HepG2 (cell line): Measurements from ENCODE around the gene SRF. TPM values are rescaled to one million over a fixed set of nuclear protein-coding genes. Genes with fewer than 3 reads are reported as not detected.

ENCODE experiments used
- ARID4A ChIP-seq: sonication (generic); formaldehyde crosslinking; IDR thresholded peaks from 2 replicates; pipeline ENCODE4 v1.5.0; 2020; ENCODE audit warnings: mild to moderate bottlenecking, missing genetic modification reagents, borderline replicate concordance
- ARNT2 ChIP-seq: sonication (generic); formaldehyde crosslinking; IDR thresholded peaks from 2 replicates; pipeline ENCODE4 v1.8.0; 2022; ENCODE audit warnings: mild to moderate bottlenecking, low read depth, missing genetic modification reagents, moderate library complexity
- CEBPZ ChIP-seq: IDR thresholded peaks from 2 replicates; pipeline ENCODE4 v1.6.1; 2012; ENCODE audit warnings: low read length, improper control_type of control experiment
- HBP1 ChIP-seq: IDR thresholded peaks from 2 replicates; pipeline ENCODE4 v1.6.1; 2016; ENCODE audit warnings: low read depth, control low read depth
- KLF6 ChIP-seq: IDR thresholded peaks from 2 replicates; pipeline ENCODE4 v1.8.0; 2016; ENCODE audit warnings: missing biosample characterization, missing genetic modification reagents
- MAZ ChIP-seq, 2 experiments: sonication (generic) in 1 of 2; formaldehyde crosslinking in 1 of 2; IDR thresholded peaks; 2 replicates each; pipeline versions ENCODE4 v1.5.0 to v1.6.1; 2012 to 2020; ENCODE audit warnings: low read depth in 2 of 2, mild to moderate bottlenecking in 2 of 2, borderline replicate concordance in 1 of 2, improper control_type of control experiment in 1 of 2, low read length in 1 of 2, missing genetic modification reagents in 1 of 2, moderate library complexity in 1 of 2
- MBD4 ChIP-seq: IDR thresholded peaks from 2 replicates; pipeline ENCODE4 v1.6.1; 2012; ENCODE audit warnings: low read length, inconsistent platforms, borderline replicate concordance
- NRL ChIP-seq: sonication (generic); formaldehyde crosslinking; IDR thresholded peaks from 2 replicates; pipeline ENCODE4 v1.5.0; 2020; ENCODE audit warnings: missing genetic modification reagents, mild to moderate bottlenecking, moderate library complexity, borderline replicate concordance
- PHF5A ChIP-seq: IDR thresholded peaks from one replicate; pipeline ENCODE4 v1.6.1; 2018; ENCODE audit warnings: low read depth, missing genetic modification reagents; ENCODE audit not compliant: unreplicated experiment
- PRDM10 ChIP-seq: sonication (generic); formaldehyde crosslinking; IDR thresholded peaks from 2 replicates; pipeline ENCODE4 v1.4.0; 2020; ENCODE audit warnings: low read depth, missing genetic modification reagents
- SP1 ChIP-seq, 2 experiments: fragments of 450-650 bp in 1 of 2; sonication (generic) in 1 of 2; formaldehyde crosslinking in 1 of 2; IDR thresholded peaks; 2 replicates each; pipeline versions ENCODE4 v1.4.0 to v1.6.1; 2016 to 2020; ENCODE audit warnings: missing genetic modification reagents in 1 of 2
- ZNF501 ChIP-seq: sonication (generic); formaldehyde crosslinking; IDR thresholded peaks from 2 replicates; pipeline ENCODE4 v1.5.1; 2020; ENCODE audit warnings: mild to moderate bottlenecking, moderate library complexity, missing genetic modification reagents
- ZNF577 ChIP-seq: sonication (generic); formaldehyde crosslinking; IDR thresholded peaks from 2 replicates; pipeline ENCODE4 v1.4.0; 2020; ENCODE audit warnings: mild to moderate bottlenecking, low read depth, missing genetic modification reagents, borderline replicate concordance
- polyA plus RNA-seq, 8 experiments: library from polyadenylated mRNA; depleted of rRNA in 3 of 8; stranded (reverse) in 7 of 8; unstranded in 1 of 8; fragments of >200 nt; fragmentation: Illumina TruSeq in 4 of 8; extraction: Trizol in 4 of 8; gene quantifications; 2 replicates each; pipeline versions ENCODE4 v1.2.1 to v1.2.3, GENCODE V29; 2011 to 2016; ENCODE audit warnings: low read depth in 4 of 8, missing spikeins in 1 of 8, mixed read lengths in 1 of 8; ENCODE audit not compliant: insufficient read depth in 1 of 8
- total RNA-seq, 5 experiments: library from RNA; depleted of rRNA; stranded (reverse); fragments of >200 nt; fragmentation: Illumina TruSeq; extraction: Trizol; gene quantifications; 2 replicates each; pipeline ENCODE4 v1.2.3, GENCODE V29; 2016; ENCODE audit warnings: low read depth in 1 of 5

Gene SRF
- total and polyA plus RNA-seq, 2 of the 13 experiments (the other 11 are each of a cell fraction or from before 2014, with no cell fraction given) = 25.5 to 44.1 TPM

- no peak for TF ChIP-seq PRDM10 (CRISPR knock-in tag)
- TF ChIP-seq MAZ (IDR thresholded peaks at IDR 0.05; ENCODE audit: borderline replicate concordance, low read depth, low read length) = peak; percentile 36; the same call in 1 of the 2 replicates
- TF ChIP-seq MAZ (CRISPR knock-in tag; IDR thresholded peaks at IDR 0.05; ENCODE audit: low read depth) = peak; percentile 83
- TF ChIP-seq ZNF501 (CRISPR knock-in tag) = peak; percentile 57; the same call in 1 of the 2 replicates
- TF ChIP-seq ARID4A (CRISPR knock-in tag) = peak; percentile 77; the same call in 1 of the 2 replicates
- TF ChIP-seq KLF6 (CRISPR knock-in tag) = peak; percentile 93
- no peak for TF ChIP-seq CEBPZ
- no peak for TF ChIP-seq SP1 (IDR thresholded peaks at IDR 0.05)
- TF ChIP-seq SP1 (CRISPR knock-in tag; IDR thresholded peaks at IDR 0.05) = peak; percentile 74
- TF ChIP-seq HBP1 (CRISPR knock-in tag) = no peak
- TF ChIP-seq ZNF577 = no peak
- peak; percentile 69; the same call in 1 of the 2 replicates for TF ChIP-seq NRL (CRISPR knock-in tag)
- no peak for TF ChIP-seq MBD4
- peak; percentile 61 for TF ChIP-seq PHF5A (CRISPR knock-in tag)
- peak; percentile 97 for TF ChIP-seq ARNT2
These were observed 58.1 kb downstream of the SRF start, which contains the start of gene DNPH1 (continued) for GRCh38 chr6:43228951-43229802.
